Skeletal muscle tissue (tissue), 4 donors: ENCODE measurements around the gene PACRG. TPM values are rescaled to one million over a fixed set of nuclear protein-coding genes. Genes with fewer than 3 reads are reported as not detected.
A peak's percentile ranks its signal among the peaks of the same experiment; 100 is the strongest.

Experiments used
- H3K27ac ChIP-seq: one replicate; pipeline ENCODE4 v1.7.0; 2013; ENCODE audit warnings: mild to moderate bottlenecking, low read depth, low read length, inconsistent platforms
- H3K27me3 ChIP-seq, 3 donors: one replicate each; pipeline ENCODE4 v1.7.0; 2013; ENCODE audit warnings: low read length in 3 of 3; ENCODE audit not compliant: control insufficient read depth in 3 of 3, insufficient read depth in 3 of 3
- H3K36me3 ChIP-seq, 3 donors: one replicate each; pipeline ENCODE4 v1.7.0; 2013; ENCODE audit warnings: low read length in 3 of 3; ENCODE audit not compliant: control insufficient read depth in 3 of 3, insufficient read depth in 3 of 3
- H3K4me1 ChIP-seq, 3 donors: one replicate each; pipeline ENCODE4 v1.7.0; 2013; ENCODE audit warnings: low read length in 3 of 3, mild to moderate bottlenecking in 3 of 3; ENCODE audit not compliant: control insufficient read depth in 3 of 3, insufficient read depth in 3 of 3
- H3K4me3 ChIP-seq, 3 donors: one replicate each; pipeline ENCODE4 v1.7.0; 2013; ENCODE audit warnings: low read length in 3 of 3
- H3K9ac ChIP-seq, 3 donors: one replicate each; pipeline ENCODE4 v1.7.0; 2013; ENCODE audit warnings: low read length in 3 of 3, mild to moderate bottlenecking in 3 of 3, moderate library complexity in 2 of 3, low read depth in 1 of 3
- H3K9me3 ChIP-seq, 3 donors: one replicate each; pipeline ENCODE4 v1.7.0; 2013; ENCODE audit warnings: low read length in 3 of 3; ENCODE audit not compliant: control insufficient read depth in 3 of 3
- total RNA-seq: library from RNA; depleted of rRNA; stranded (reverse); fragments of >200 nt; gene quantifications from one replicate; pipeline ENCODE4 v1.2.3, GENCODE V29; 2014
- donor health status: Osteomylitis.

PACRG gene
- total RNA-seq, 1 donor from 2014 or later = 1.0 TPM

- H3K27ac ChIP-seq = peak overlapping the region; percentile 73
- H3K4me3 ChIP-seq = no peak overlapping the region
- no peaks in the 10 kb centered on the region for H3K36me3 ChIP-seq
- H3K9ac ChIP-seq = no peak overlapping the region
- H3K9me3 ChIP-seq = no peaks in the 10 kb centered on the region
- peaks cover 3 to 19% (median 6%) of the 10 kb centered on the region in 3 donors for H3K4me1 ChIP-seq
- no peaks in the 10 kb centered on the region for H3K27me3 ChIP-seq
Observed at GRCh38 chr6:162721404-162721687, 6.4 kb upstream of the PACRG start.

- H3K4me1 ChIP-seq = peaks cover 6 to 19% (median 8%) of the 10 kb centered on the region in 3 donors
- H3K27me3 ChIP-seq = no peaks in the 10 kb centered on the region
- no peaks in the 10 kb centered on the region for H3K9me3 ChIP-seq
- H3K27ac ChIP-seq = no peak overlapping the region
- no peak overlapping the region for H3K9ac ChIP-seq
- no peaks in the 10 kb centered on the region for H3K36me3 ChIP-seq
- H3K4me3 ChIP-seq = no peak overlapping the region
Observed at GRCh38 chr6:162722226-162722625, 5.5 kb upstream of the PACRG start.

- H3K27ac ChIP-seq = no peak overlapping the region
Observed at GRCh38 chr6:162722633-162723032, 5.1 kb upstream of the PACRG start.

GRCh38 chr6:162726947-162727321, 840 bp upstream of the PACRG start:
- H3K4me3 ChIP-seq = peak overlapping the region; percentile 68 to 83 (median 82)
- H3K9me3 ChIP-seq = peaks cover 0 to 4% (median 0%) of the 10 kb centered on the region in 3 donors
- no peaks in the 10 kb centered on the region for H3K36me3 ChIP-seq
- H3K27ac ChIP-seq = peak overlapping the region; percentile 94
- H3K9ac ChIP-seq = peak overlapping the region; percentile 88 to 91 (median 89)
- H3K4me1 ChIP-seq = peaks cover 6 to 11% (median 10%) of the 10 kb centered on the region in 3 donors
- H3K27me3 ChIP-seq = no peaks in the 10 kb centered on the region

More at GRCh38 chr6:162722633-162723032, 5.1 kb upstream of the PACRG start:
- H3K36me3 ChIP-seq = no peaks in the 10 kb centered on the region
- peaks cover 6 to 19% (median 8%) of the 10 kb centered on the region in 3 donors for H3K4me1 ChIP-seq
- no peaks in the 10 kb centered on the region for H3K27me3 ChIP-seq
- no peak overlapping the region for H3K4me3 ChIP-seq
- no peak overlapping the region for H3K9ac ChIP-seq
- H3K9me3 ChIP-seq = no peaks in the 10 kb centered on the region

- H3K9ac ChIP-seq = peak overlapping the region; percentile 55 to 73 (median 61)
- H3K4me1 ChIP-seq = peaks cover 6 to 8% (median 7%) of the 10 kb centered on the region in 3 donors
- H3K36me3 ChIP-seq = no peaks in the 10 kb centered on the region
- peak overlapping the region; percentile 54 for H3K27ac ChIP-seq
- no peaks in the 10 kb centered on the region for H3K27me3 ChIP-seq
- peak overlapping the region; percentile 64 to 76 (median 65) for H3K4me3 ChIP-seq
- H3K9me3 ChIP-seq = peaks cover 0 to 4% (median 0%) of the 10 kb centered on the region in 3 donors
Observed at GRCh38 chr6:162728197-162728596, 423 bp downstream of the PACRG start.

GRCh38 chr6:162728706-162729105, 932 bp downstream of the PACRG start:
- Histone ChIP-seq H3K27ac (peak overlapping the region; percentile 54), H3K27me3 (no peaks in the 10 kb centered on the region), H3K4me3 (no peak overlapping the region), H3K9me3 (peaks cover 0 to 4% (median 0%) of the 10 kb centered on the region in 3 donors), H3K4me1 (peaks cover 5 to 8% (median 6%) of the 10 kb centered on the region in 3 donors), H3K36me3 (no peaks in the 10 kb centered on the region), H3K9ac (no peak overlapping the region)

- Histone ChIP-seq H3K4me1 (peaks cover 5 to 8% (median 6%) of the 10 kb centered on the region in 3 donors), H3K9me3 (peaks cover 0 to 4% (median 0%) of the 10 kb centered on the region in 3 donors), H3K27me3 (no peaks in the 10 kb centered on the region), H3K27ac (no peak overlapping the region), H3K9ac (no peak overlapping the region), H3K4me3 (no peak overlapping the region), H3K36me3 (no peaks in the 10 kb centered on the region)
Observed at GRCh38 chr6:162730502-162730901, 2.7 kb downstream of the PACRG start.

GRCh38 chr6:162733489-162733888, 5.7 kb downstream of the PACRG start:
- H3K27ac ChIP-seq = no peak overlapping the region
- no peak overlapping the region for H3K4me3 ChIP-seq
- H3K27me3 ChIP-seq = no peaks in the 10 kb centered on the region

GRCh38 chr6:162736961-162737360, 9.2 kb downstream of the PACRG start:
- no peak overlapping the region for H3K4me3 ChIP-seq
- H3K36me3 ChIP-seq = no peaks in the 10 kb centered on the region
- H3K9ac ChIP-seq = no peak overlapping the region
- no peaks in the 10 kb centered on the region for H3K4me1 ChIP-seq
- no peak overlapping the region for H3K27ac ChIP-seq
- H3K9me3 ChIP-seq = no peaks in the 10 kb centered on the region
- no peaks in the 10 kb centered on the region for H3K27me3 ChIP-seq

More at GRCh38 chr6:162733489-162733888, 5.7 kb downstream of the PACRG start:
- H3K4me1 ChIP-seq = no peaks in the 10 kb centered on the region
- H3K9ac ChIP-seq = no peak overlapping the region
- no peaks in the 10 kb centered on the region for H3K36me3 ChIP-seq
- H3K9me3 ChIP-seq = peaks cover 0 to 4% (median 0%) of the 10 kb centered on the region in 3 donors

GRCh38 chr6:162750776-162751175, 23.0 kb downstream of the PACRG start:
- no peak overlapping the region for H3K9ac ChIP-seq
- H3K36me3 ChIP-seq = no peaks in the 10 kb centered on the region
- no peaks in the 10 kb centered on the region for H3K9me3 ChIP-seq
- H3K27me3 ChIP-seq = no peaks in the 10 kb centered on the region
- H3K4me3 ChIP-seq = no peak overlapping the region
- H3K4me1 ChIP-seq = no peaks in the 10 kb centered on the region
- H3K27ac ChIP-seq = no peak overlapping the region
